ENCODE measurements around the gene EGFLAM. TPM values are rescaled to one million over a fixed set of nuclear protein-coding genes. Genes with fewer than 3 reads are reported as not detected.

The EGFLAM gene
- polyA plus RNA-seq, 1 donor from 2014 or later: not detected

GRCh38 chr5:38462976-38463633, 204.7 kb downstream of the EGFLAM start:
- no peaks in the 10 kb centered on the region for H3K4me1 Mint-ChIP-seq
- H3K36me3 Mint-ChIP-seq: no peaks in the 10 kb centered on the region
- H3K27me3 Mint-ChIP-seq: peaks cover 49% of the 10 kb centered on the region
- H3K9me3 Mint-ChIP-seq: peaks cover 4 to 7% (median 6%) of the 10 kb centered on the region in 3 donors
- no peak overlapping the region for H3K4me3 Mint-ChIP-seq
- H3K27ac Mint-ChIP-seq: peak overlapping the region in 1 of 3 donors; percentile 32

- no peaks in the 10 kb centered on the region for H3K4me1 Mint-ChIP-seq
- H3K4me3 Mint-ChIP-seq: no peak overlapping the region
Measured at GRCh38 chr5:38463634-38464521, 205.5 kb downstream of the EGFLAM start.

GRCh38 chr5:38465061-38465460, 206.7 kb downstream of the EGFLAM start:
- H3K9me3 Mint-ChIP-seq: peaks cover 1 to 4% (median 3%) of the 10 kb centered on the region in 3 donors
- no peaks in the 10 kb centered on the region for H3K4me1 Mint-ChIP-seq
- H3K27ac Mint-ChIP-seq: no peak overlapping the region
- no peaks in the 10 kb centered on the region for H3K36me3 Mint-ChIP-seq
- H3K27me3 Mint-ChIP-seq: peaks cover 47% of the 10 kb centered on the region
- no peak overlapping the region for H3K4me3 Mint-ChIP-seq

More at GRCh38 chr5:38463634-38464521, 205.5 kb downstream of the EGFLAM start:
- Mint-ChIP-seq H3K27ac (no peak overlapping the region), H3K36me3 (no peaks in the 10 kb centered on the region), H3K27me3 (peaks cover 45% of the 10 kb centered on the region), H3K9me3 (peaks cover 4 to 7% (median 6%) of the 10 kb centered on the region in 3 donors)

GRCh38 chr5:38465702-38466423, 207.5 kb downstream of the EGFLAM start:
- Mint-ChIP-seq H3K9me3 (peaks cover 0 to 4% (median 3%) of the 10 kb centered on the region in 3 donors), H3K36me3 (no peaks in the 10 kb centered on the region), H3K27me3 (peaks cover 46% of the 10 kb centered on the region), H3K4me1 (no peaks in the 10 kb centered on the region), H3K4me3 (no peak overlapping the region), H3K27ac (no peak overlapping the region)

GRCh38 chr5:38466424-38467189, 208.2 kb downstream of the EGFLAM start:
- H3K27ac Mint-ChIP-seq: no peak overlapping the region
- H3K4me1 Mint-ChIP-seq: no peaks in the 10 kb centered on the region
- H3K4me3 Mint-ChIP-seq: no peak overlapping the region
- H3K36me3 Mint-ChIP-seq: no peaks in the 10 kb centered on the region
- H3K9me3 Mint-ChIP-seq: peaks cover 0 to 4% (median 3%) of the 10 kb centered on the region in 3 donors
- peaks cover 44% of the 10 kb centered on the region for H3K27me3 Mint-ChIP-seq

- no peaks in the 10 kb centered on the region for H3K9me3 Mint-ChIP-seq
- H3K27me3 Mint-ChIP-seq: peaks cover 39% of the 10 kb centered on the region
- H3K36me3 Mint-ChIP-seq: no peaks in the 10 kb centered on the region
- no peak overlapping the region for H3K27ac Mint-ChIP-seq
- H3K4me3 Mint-ChIP-seq: no peak overlapping the region
- H3K4me1 Mint-ChIP-seq: no peaks in the 10 kb centered on the region
Measured at GRCh38 chr5:38467353-38468040, 209.1 kb downstream of the EGFLAM start.

GRCh38 chr5:38468202-38468673, 209.9 kb downstream of the EGFLAM start:
- H3K27me3 Mint-ChIP-seq: peaks cover 34% of the 10 kb centered on the region
- peak overlapping the region in 1 of 4 donors; percentile 28 for H3K4me3 Mint-ChIP-seq
- H3K9me3 Mint-ChIP-seq: no peaks in the 10 kb centered on the region
- no peaks in the 10 kb centered on the region for H3K36me3 Mint-ChIP-seq
- no peaks in the 10 kb centered on the region for H3K4me1 Mint-ChIP-seq
- H3K27ac Mint-ChIP-seq: no peak overlapping the region

GRCh38 chr5:38468978-38469706, 210.8 kb downstream of the EGFLAM start:
- Mint-ChIP-seq H3K9me3 (no peaks in the 10 kb centered on the region), H3K27ac (no peak overlapping the region), H3K4me3 (no peak overlapping the region), H3K27me3 (peaks cover 30% of the 10 kb centered on the region), H3K36me3 (no peaks in the 10 kb centered on the region), H3K4me1 (no peaks in the 10 kb centered on the region)

- Mint-ChIP-seq H3K27me3 (peaks cover 33% of the 10 kb centered on the region), H3K9me3 (no peaks in the 10 kb centered on the region), H3K36me3 (no peaks in the 10 kb centered on the region), H3K4me1 (no peaks in the 10 kb centered on the region), H3K27ac (no peak overlapping the region), H3K4me3 (no peak overlapping the region)
Measured at GRCh38 chr5:38469707-38470267, 211.4 kb downstream of the EGFLAM start.

GRCh38 chr5:38471709-38472108, 213.3 kb downstream of the EGFLAM start:
- Mint-ChIP-seq H3K9me3 (no peaks in the 10 kb centered on the region), H3K27ac (peak overlapping the region in 1 of 3 donors; percentile 83), H3K27me3 (peaks cover 32% of the 10 kb centered on the region), H3K4me1 (no peaks in the 10 kb centered on the region), H3K4me3 (no peak overlapping the region), H3K36me3 (no peaks in the 10 kb centered on the region)

GRCh38 chr5:38472541-38472940, 214.2 kb downstream of the EGFLAM start:
- no peak overlapping the region for H3K4me3 Mint-ChIP-seq
- H3K27me3 Mint-ChIP-seq: peaks cover 26% of the 10 kb centered on the region

GRCh38 chr5:38473008-38473407, 214.6 kb downstream of the EGFLAM start:
- Mint-ChIP-seq H3K27me3 (peaks cover 25% of the 10 kb centered on the region), H3K4me1 (no peaks in the 10 kb centered on the region), H3K27ac (no peak overlapping the region), H3K36me3 (no peaks in the 10 kb centered on the region), H3K9me3 (no peaks in the 10 kb centered on the region), H3K4me3 (no peak overlapping the region)

More at GRCh38 chr5:38472541-38472940, 214.2 kb downstream of the EGFLAM start:
- Mint-ChIP-seq H3K4me1 (no peaks in the 10 kb centered on the region), H3K36me3 (no peaks in the 10 kb centered on the region), H3K27ac (no peak overlapping the region), H3K9me3 (no peaks in the 10 kb centered on the region)

GRCh38 chr5:38478166-38478565, 219.8 kb downstream of the EGFLAM start:
- Mint-ChIP-seq H3K4me1 (no peaks in the 10 kb centered on the region), H3K27ac (no peak overlapping the region), H3K4me3 (no peak overlapping the region), H3K27me3 (peaks cover 4% of the 10 kb centered on the region), H3K36me3 (no peaks in the 10 kb centered on the region), H3K9me3 (no peaks in the 10 kb centered on the region)

Data from IgD-negative memory B cell (primary cell).